Common myeloid progenitor, CD34-positive (primary cell): ENCODE measurements around the gene PIGA.

Experiments used
- CTCF ChIA-PET: fragments of 350-600 bp; sonication (Branson Sonifier 250); formaldehyde crosslinking; loops from one replicate; lab custom pipeline; 2021; ENCODE audit warnings: antibody characterized with exemption; lab: Charles Lee
- POLR2A ChIA-PET: fragments of 350-600 bp; sonication (Branson Sonifier 250); formaldehyde crosslinking; loops from one replicate; lab custom pipeline; 2021; ENCODE audit warnings: antibody characterized with exemption; lab: Charles Lee
- DNase-seq, 3 donors: peaks; one replicate each; pipeline versions ENCODE4 v3.0.0 to v3.0.0-alpha.2; 2013
- H3K27ac ChIP-seq, 2 experiments: 1 replicate in 1 of 2; 2 replicates in 1 of 2; pipeline ENCODE4 v1.7.0; 2013; ENCODE audit warnings: inconsistent platforms in 2 of 2, low read length in 2 of 2, mild to moderate bottlenecking in 2 of 2, low read depth in 1 of 2, moderate library complexity in 1 of 2; ENCODE audit not compliant: severe bottlenecking in 2 of 2, insufficient read depth in 1 of 2, poor library complexity in 1 of 2
- H3K27me3 ChIP-seq, 5 experiments: replicated peaks in 2 of 5; 1 replicate in 3 of 5; 2 replicates in 2 of 5; pipeline versions ENCODE4 v1.6.1 to v1.7.0; 2013; ENCODE audit warnings: low read length in 4 of 5, mild to moderate bottlenecking in 2 of 5, moderate library complexity in 2 of 5, inconsistent platforms in 1 of 5; ENCODE audit not compliant: insufficient read depth in 5 of 5, control insufficient read depth in 4 of 5
- H3K36me3 ChIP-seq, 4 experiments: 1 replicate in 2 of 4; 2 replicates in 2 of 4; pipeline versions ENCODE4 v1.6.1 to v1.7.0; 2013; ENCODE audit warnings: low read length in 3 of 4, control low read depth in 1 of 4, mild to moderate bottlenecking in 1 of 4; ENCODE audit not compliant: control insufficient read depth in 4 of 4, insufficient read depth in 4 of 4
- H3K4me1 ChIP-seq, 4 experiments: 1 replicate in 3 of 4; 2 replicates in 1 of 4; pipeline versions ENCODE4 v1.6.1 to v1.7.1; 2013; ENCODE audit warnings: low read length in 3 of 4, mild to moderate bottlenecking in 3 of 4, control low read depth in 1 of 4, inconsistent platforms in 1 of 4, moderate library complexity in 1 of 4; ENCODE audit not compliant: control insufficient read depth in 4 of 4, insufficient read depth in 4 of 4; ENCODE audit errors: control extremely low read depth in 1 of 4
- H3K4me3 ChIP-seq, 7 experiments: 1 replicate in 4 of 7; 2 replicates in 3 of 7; pipeline versions ENCODE4 v1.5.1 to v1.7.0; 2013; ENCODE audit warnings: mild to moderate bottlenecking in 7 of 7, low read length in 6 of 7, moderate library complexity in 6 of 7, inconsistent platforms in 2 of 7, low read depth in 2 of 7, control low read depth in 1 of 7; ENCODE audit not compliant: insufficient read depth in 4 of 7, control insufficient read depth in 1 of 7; ENCODE audit errors: extremely low read depth in 1 of 7
- H3K9me3 ChIP-seq, 5 experiments: 1 replicate in 4 of 5; 2 replicates in 1 of 5; pipeline versions ENCODE4 v1.6.1 to v1.7.1; 2013; ENCODE audit warnings: low read length in 4 of 5, mild to moderate bottlenecking in 2 of 5, inconsistent platforms in 1 of 5, low read depth in 1 of 5, moderate library complexity in 1 of 5; ENCODE audit not compliant: control insufficient read depth in 4 of 5, insufficient read depth in 2 of 5; ENCODE audit errors: control extremely low read depth in 1 of 5
- WGBS: methylation state at CpG from one replicate; pipeline ENCODE4 v1.1.5; 2013; ENCODE audit not compliant: insufficient coverage; 5-methylcytosine and 5-hydroxymethylcytosine counted together

Gene PIGA

DNA sequence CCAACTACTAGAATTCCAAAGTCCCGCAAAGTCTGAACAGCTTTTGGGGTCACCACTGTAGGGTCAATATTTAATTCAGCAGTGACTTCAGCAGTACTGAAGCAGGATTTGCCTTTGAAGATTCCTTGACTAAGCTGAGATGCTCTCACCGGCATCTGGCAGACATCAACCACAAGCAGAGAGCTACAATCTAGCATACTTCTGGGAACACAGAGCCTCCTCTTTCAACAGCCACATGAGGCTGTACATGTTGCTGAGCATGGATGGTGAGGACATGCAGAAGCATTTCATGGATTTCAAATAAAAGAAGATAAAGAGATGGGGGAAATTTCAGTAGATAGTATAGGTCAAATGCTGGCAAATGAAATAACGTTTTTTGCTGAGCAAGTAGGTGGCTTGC is 13.3 kb downstream of the PIGA start:
- 100% methylated on average over 2 of the region's 3 CpGs for WGBS
- H3K27ac ChIP-seq, result no peak overlapping the region
- no peaks in the 10 kb centered on the region for H3K9me3 ChIP-seq
- H3K36me3 ChIP-seq, result peaks cover 0 to 6% (median 4%) of the 10 kb centered on the region in 4 experiments
- no peak for DNase-seq
- peaks cover 0 to 2% (median 0%) of the 10 kb centered on the region in 4 experiments for H3K4me1 ChIP-seq
- ChIA-PET POLR2A (no interaction called here), CTCF (no interaction called here)
- peaks cover 0 to 2% (median 0%) of the 10 kb centered on the region in 5 experiments for H3K27me3 ChIP-seq
- H3K4me3 ChIP-seq, result no peak overlapping the region

DNA sequence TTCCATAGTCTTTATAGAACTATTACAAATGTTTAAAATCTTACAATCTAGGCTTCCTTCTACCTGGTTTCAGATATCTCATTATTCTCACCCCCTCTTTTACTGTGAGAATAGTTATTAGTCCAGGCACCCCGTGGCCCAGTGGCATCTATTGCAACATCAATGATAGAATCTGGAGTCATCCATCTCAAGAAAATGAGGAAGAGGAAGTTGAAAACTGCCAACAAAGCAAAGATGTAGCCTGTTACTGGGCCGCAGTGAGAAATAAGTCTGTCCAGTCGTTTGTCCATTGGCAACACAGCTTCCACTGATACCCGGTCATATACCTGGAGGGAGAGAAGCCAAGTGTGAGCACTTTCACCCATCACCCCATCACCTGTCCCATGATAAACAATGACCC is 13.9 kb downstream of the PIGA start:
- H3K9me3 ChIP-seq, result no peaks in the 10 kb centered on the region
- CTCF ChIA-PET, result no interaction called here
- H3K4me1 ChIP-seq, result peaks cover 0 to 2% (median 0%) of the 10 kb centered on the region in 4 experiments
- no peak overlapping the region for H3K4me3 ChIP-seq
- WGBS, result 52% methylated on average over 3 of the region's 4 CpGs
- POLR2A ChIA-PET, result no interaction called here
- DNase-seq, result peak in 2 of 3 donors; percentile 48 to 59
- peaks cover 0 to 2% (median 0%) of the 10 kb centered on the region in 5 experiments for H3K27me3 ChIP-seq
- no peak overlapping the region for H3K27ac ChIP-seq
- H3K36me3 ChIP-seq, result peaks cover 0 to 6% (median 4%) of the 10 kb centered on the region in 4 experiments

DNA sequence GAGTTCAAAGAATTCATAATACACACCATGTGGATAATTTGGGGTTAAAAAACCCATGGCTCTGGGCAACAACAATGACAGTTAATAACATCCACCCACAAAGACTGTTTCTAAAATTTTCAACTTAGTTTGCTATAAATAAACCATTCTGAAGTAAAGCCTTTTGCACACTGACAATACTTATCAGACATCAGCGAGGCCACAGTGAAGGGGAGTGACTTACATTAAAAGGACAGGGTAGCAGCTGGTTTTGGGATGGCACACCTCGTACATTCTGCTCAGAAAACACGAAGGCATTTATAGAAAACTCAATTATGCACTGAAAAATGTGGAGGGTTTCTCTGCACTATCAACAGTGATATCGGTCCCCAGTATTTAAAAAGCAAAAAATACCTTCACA is 15.0 kb downstream of the PIGA start:
- Histone ChIP-seq H3K4me3 (no peak overlapping the region), H3K27ac (no peak overlapping the region), H3K36me3 (peaks cover 0 to 6% (median 4%) of the 10 kb centered on the region in 4 experiments), H3K27me3 (no peaks in the 10 kb centered on the region), H3K9me3 (no peaks in the 10 kb centered on the region), H3K4me1 (peaks cover 0 to 2% (median 0%) of the 10 kb centered on the region in 4 experiments)
- ChIA-PET POLR2A (no interaction called here), CTCF (no interaction called here)
- WGBS, result 71% methylated on average over 3 of the region's 4 CpGs
- DNase-seq, result no peak

DNA sequence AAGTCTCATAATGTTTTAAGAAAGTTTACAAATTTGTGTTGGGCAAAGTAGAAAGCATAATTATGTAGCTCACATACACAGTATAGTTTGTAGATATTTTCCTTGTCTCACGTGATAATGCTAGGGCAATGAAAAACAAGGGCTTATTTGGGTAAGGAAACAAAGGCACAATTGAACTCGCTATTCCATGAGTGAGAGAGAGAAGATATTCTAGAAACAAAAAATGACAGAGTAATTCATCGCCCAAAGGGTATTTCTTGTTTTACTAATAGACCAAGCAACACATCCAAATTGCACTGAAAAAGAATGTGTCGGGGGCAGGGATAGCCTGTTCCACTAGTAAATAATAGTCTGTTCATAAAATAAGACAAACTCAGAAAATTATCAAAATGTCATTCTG is 16.2 kb downstream of the PIGA start:
- ChIA-PET POLR2A (no interaction called here), CTCF (no interaction called here)
- Histone ChIP-seq H3K27me3 (peaks cover 0 to 4% (median 0%) of the 10 kb centered on the region in 5 experiments), H3K4me1 (peaks cover 0 to 2% (median 0%) of the 10 kb centered on the region in 4 experiments), H3K9me3 (no peaks in the 10 kb centered on the region), H3K36me3 (peaks cover 0 to 5% (median 3%) of the 10 kb centered on the region in 4 experiments), H3K27ac (no peak overlapping the region), H3K4me3 (no peak overlapping the region)
- DNase-seq, result no peak
- WGBS, result 100% methylated on average over 1 of the region's 4 CpGs

DNA sequence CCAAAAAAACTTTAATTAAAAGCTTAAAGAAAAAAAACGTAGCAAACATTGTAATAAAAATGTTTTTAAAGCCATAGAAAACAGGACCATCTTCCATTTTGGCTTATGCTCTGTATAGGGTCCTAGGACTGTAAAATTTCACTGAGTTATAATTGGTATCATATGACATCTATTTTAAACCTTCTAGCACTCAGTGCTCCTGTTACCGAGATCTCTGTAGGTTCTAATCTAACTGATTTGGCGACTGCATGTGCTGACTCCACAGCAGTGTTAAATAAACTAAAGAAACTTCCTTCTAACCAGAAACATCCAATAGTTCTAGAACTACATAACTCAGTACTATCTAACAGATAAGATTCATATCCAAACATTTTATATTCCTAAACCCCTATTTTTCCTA is 19.8 kb downstream of the PIGA start, which contains the start of gene ASB11:
ASB11 (minus strand) TSS at position 132 of the 400 bp plus-strand sequence; CDS start at position 97, 35 bp downstream.
- ChIA-PET CTCF (no interaction called here), POLR2A (no interaction called here)
- no peak within 1 kb of the TSS for H3K27ac ChIP-seq
- no peaks in the 10 kb centered on the region for H3K9me3 ChIP-seq
- 76% methylated on average over 2 of the region's 3 CpGs for WGBS
- H3K4me3 ChIP-seq, result no peak within 1 kb of the TSS
- no peaks in the 10 kb centered on the region for H3K4me1 ChIP-seq
- no peak for DNase-seq
- peaks cover 0 to 6% (median 0%) of the 10 kb centered on the region in 5 experiments for H3K27me3 ChIP-seq
- H3K36me3 ChIP-seq, result no peaks in the 10 kb centered on the region

DNA sequence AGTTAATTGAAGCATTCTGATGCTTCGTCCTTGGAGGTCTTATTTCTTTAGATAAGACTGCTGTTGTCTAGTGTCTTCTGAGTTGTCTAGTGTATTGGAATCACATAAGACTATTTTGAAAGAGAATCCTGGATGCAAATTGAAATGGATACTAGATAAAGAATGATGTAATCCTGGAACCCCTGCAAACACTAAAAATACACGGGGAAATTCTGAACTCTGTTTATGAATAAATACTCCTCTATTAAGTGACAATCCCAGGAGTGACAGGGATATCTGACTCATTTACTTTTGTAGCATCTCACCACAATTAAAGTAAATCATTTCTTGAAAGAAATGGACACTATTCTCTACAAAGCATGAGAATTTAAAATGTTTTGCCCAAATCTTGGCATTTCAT is 20.9 kb downstream of the PIGA start:
- CTCF ChIA-PET, result no interaction called here
- Histone ChIP-seq H3K4me3 (no peak overlapping the region), H3K9me3 (no peaks in the 10 kb centered on the region), H3K27me3 (peaks cover 0 to 6% (median 0%) of the 10 kb centered on the region in 5 experiments), H3K4me1 (no peaks in the 10 kb centered on the region), H3K27ac (no peak overlapping the region), H3K36me3 (no peaks in the 10 kb centered on the region)
- no peak for DNase-seq
- POLR2A ChIA-PET, result no interaction called here
- WGBS, result no CpG with 5 or more reads among the region's 2 CpGs

DNA sequence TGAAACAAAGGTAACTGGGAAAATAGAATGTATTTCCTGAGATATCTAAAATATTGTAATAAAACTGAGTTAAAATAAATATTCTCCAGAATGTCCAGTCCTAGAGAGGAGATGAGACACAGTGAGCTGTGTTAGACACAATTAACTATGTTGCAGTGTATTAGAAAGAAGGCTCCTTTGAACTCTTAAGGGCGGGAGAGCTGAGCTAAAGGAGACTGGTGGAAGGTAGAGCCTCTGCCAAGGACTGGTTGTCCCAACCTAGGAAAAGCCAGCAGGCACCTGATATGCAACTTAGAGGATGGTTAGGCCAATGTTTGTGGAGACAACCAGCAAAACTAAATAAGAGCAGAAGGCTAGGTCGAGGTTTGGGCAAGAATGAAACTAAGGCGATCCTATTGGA is 24.2 kb downstream of the PIGA start:
- WGBS, result 100% methylated on average over 3 of the region's 3 CpGs
- no peak overlapping the region for H3K27ac ChIP-seq
- POLR2A ChIA-PET, result no interaction called here
- no peaks in the 10 kb centered on the region for H3K36me3 ChIP-seq
- CTCF ChIA-PET, result interaction anchor here (0.9 kb wide), 1 partner anchor 9 kb away, joined by 4 read pairs; no protein-coding TSS in a partner anchor
- peaks cover 0 to 14% (median 0%) of the 10 kb centered on the region in 5 experiments for H3K27me3 ChIP-seq
- DNase-seq, result no peak
- H3K4me1 ChIP-seq, result no peaks in the 10 kb centered on the region
- no peak overlapping the region for H3K4me3 ChIP-seq
- peaks cover 0 to 2% (median 0%) of the 10 kb centered on the region in 5 experiments for H3K9me3 ChIP-seq
